GM19043 (cell line): ENCODE results near the gene COL7A1.

Source experiments
- ATAC-seq: cut with Tn5 transposase; IDR thresholded peaks from one replicate; pipeline ENCODE4 v1.9.1; 2021; ENCODE audit warnings: low read depth; ENCODE audit not compliant: unreplicated experiment

Gene COL7A1

GRCh38 chr3:48592519-48593087 is 2.5 kb downstream of the COL7A1 start:
- ATAC-seq: no peak

- no peak for ATAC-seq
These were observed 3.1 kb downstream of the COL7A1 start for GRCh38 chr3:48591886-48592518.

- no peak for ATAC-seq
These were observed 3.7 kb downstream of the COL7A1 start for GRCh38 chr3:48591436-48591835.

- no peak for ATAC-seq
These were observed 6.9 kb downstream of the COL7A1 start for GRCh38 chr3:48588230-48588629.

- ATAC-seq: no peak
These were observed 7.4 kb downstream of the COL7A1 start for GRCh38 chr3:48587686-48588085.

GRCh38 chr3:48585411-48585810 is 9.7 kb downstream of the COL7A1 start:
- no peak for ATAC-seq

- no peak for ATAC-seq
These were observed 10.3 kb downstream of the COL7A1 start for GRCh38 chr3:48584836-48585235.

GRCh38 chr3:48581621-48582481 is 13.3 kb downstream of the COL7A1 start:
- no peak for ATAC-seq

GRCh38 chr3:48576647-48577046 is 18.5 kb downstream of the COL7A1 start:
- no peak for ATAC-seq

GRCh38 chr3:48575366-48575765 is 19.8 kb downstream of the COL7A1 start:
- no peak for ATAC-seq

GRCh38 chr3:48573973-48574585 is 21.1 kb downstream of the COL7A1 start:
- no peak for ATAC-seq

GRCh38 chr3:48572517-48572916 is 22.6 kb downstream of the COL7A1 start:
- no peak for ATAC-seq

- ATAC-seq: no peak
These were observed 23.2 kb downstream of the COL7A1 start for GRCh38 chr3:48571938-48572337.

GRCh38 chr3:48569808-48570450 is 25.2 kb downstream of the COL7A1 start:
- ATAC-seq: no peak

- ATAC-seq: no peak
These were observed 25.7 kb downstream of the COL7A1 start for GRCh38 chr3:48569400-48569799.

GRCh38 chr3:48568476-48568875 is 26.7 kb downstream of the COL7A1 start:
- ATAC-seq: no peak

GRCh38 chr3:48567500-48567899 is 27.6 kb downstream of the COL7A1 start:
- no peak for ATAC-seq

- no peak for ATAC-seq
These were observed 28.0 kb downstream of the COL7A1 start for GRCh38 chr3:48567090-48567489.

GRCh38 chr3:48566401-48566760 is 28.7 kb downstream of the COL7A1 start:
- no peak for ATAC-seq

GRCh38 chr3:48565591-48566400 is 29.3 kb downstream of the COL7A1 start:
- no peak for ATAC-seq
